ENCODE results near the gene PLK4. TPM values are rescaled to one million over a fixed set of nuclear protein-coding genes. Genes with fewer than 3 reads are reported as not detected.

The PLK4 gene
- 10 to 100 TPM; 44.7 to 52.3 TPM for total RNA-seq

- Mint-ChIP-seq H3K27ac (peak within 1 kb of the TSS; percentile 98), H3K27me3 (ENCODE audit: low read depth) (peaks cover 3% of the 10 kb centered on the region), H3K4me1 (ENCODE audit: low read depth) (peaks cover 18% of the 10 kb centered on the region), H3K4me3 (peak within 1 kb of the TSS; percentile 98), H3K36me3 (ENCODE audit: low read depth) (peaks cover 30% of the 10 kb centered on the region), H3K9me3 (no peaks in the 10 kb centered on the region)
- CTCF ChIA-PET: interaction anchor here (1.1 kb wide), 1 partner anchor 85 kb away, joined by 4 read pairs; the partner anchor contains the start of gene ABHD18
- DNase-seq: peak; percentile 97
- intact Hi-C loops (cut with micrococcal nuclease): loop anchor here (1.0 to 5.0 kb wide), 8 partner anchors 84 to 1212 kb away; partner anchors contain the start of genes ABHD18, HSPA4L, LARP1B and MFSD8
Observed at GRCh38 chr4:127880763-127881562, at the start of gene PLK4. Gene PLK4, plus strand, starts transcription at chr4:127880893. Its CDS starts 242 bp downstream, at chr4:127881135.

- DNase-seq: no peak
- H3K27ac Mint-ChIP-seq: no peak overlapping the region
- H3K9me3 Mint-ChIP-seq: no peaks in the 10 kb centered on the region
- H3K36me3 Mint-ChIP-seq (ENCODE audit: low read depth): no peaks in the 10 kb centered on the region
- H3K27me3 Mint-ChIP-seq (ENCODE audit: low read depth): no peaks in the 10 kb centered on the region
- no peaks in the 10 kb centered on the region for H3K4me1 Mint-ChIP-seq (ENCODE audit: low read depth)
- no peak overlapping the region for H3K4me3 Mint-ChIP-seq
- intact Hi-C loops (cut with micrococcal nuclease): no loop called here
- CTCF ChIA-PET: no interaction called here
Observed at GRCh38 chr4:127832585-127832984, 48.1 kb upstream of the PLK4 start.

GRCh38 chr4:127843704-127844600 lies 36.7 kb upstream of the PLK4 start:
- Mint-ChIP-seq H3K27ac (no peak overlapping the region), H3K36me3 (ENCODE audit: low read depth) (peaks cover 44% of the 10 kb centered on the region), H3K4me3 (no peak overlapping the region), H3K9me3 (peaks cover 18% of the 10 kb centered on the region), H3K4me1 (ENCODE audit: low read depth) (no peaks in the 10 kb centered on the region), H3K27me3 (ENCODE audit: low read depth) (no peaks in the 10 kb centered on the region)
- DNase-seq: no peak
- intact Hi-C loops (cut with micrococcal nuclease): no loop called here
- CTCF ChIA-PET: no interaction called here

- Mint-ChIP-seq H3K4me1 (ENCODE audit: low read depth) (no peaks in the 10 kb centered on the region), H3K9me3 (peaks cover 22% of the 10 kb centered on the region), H3K27ac (no peak overlapping the region), H3K27me3 (ENCODE audit: low read depth) (no peaks in the 10 kb centered on the region), H3K36me3 (ENCODE audit: low read depth) (peaks cover 48% of the 10 kb centered on the region), H3K4me3 (no peak overlapping the region)
- no peak for DNase-seq
- intact Hi-C loops (cut with micrococcal nuclease): no loop called here
- CTCF ChIA-PET: no interaction called here
Observed at GRCh38 chr4:127844601-127845116, 36.0 kb upstream of the PLK4 start.

- no peak overlapping the region for H3K4me3 Mint-ChIP-seq
- peaks cover 34% of the 10 kb centered on the region for H3K9me3 Mint-ChIP-seq
Observed at GRCh38 chr4:127846061-127846460, 34.6 kb upstream of the PLK4 start.

GRCh38 chr4:127846765-127847164 lies 33.9 kb upstream of the PLK4 start:
- Mint-ChIP-seq H3K36me3 (ENCODE audit: low read depth) (peaks cover 63% of the 10 kb centered on the region), H3K9me3 (peaks cover 40% of the 10 kb centered on the region), H3K4me3 (no peak overlapping the region), H3K4me1 (ENCODE audit: low read depth) (no peaks in the 10 kb centered on the region), H3K27ac (no peak overlapping the region), H3K27me3 (ENCODE audit: low read depth) (no peaks in the 10 kb centered on the region)
- intact Hi-C loops (cut with micrococcal nuclease): no loop called here
- DNase-seq: no peak
- CTCF ChIA-PET: no interaction called here

More at GRCh38 chr4:127846061-127846460, 34.6 kb upstream of the PLK4 start:
- Mint-ChIP-seq H3K27ac (no peak overlapping the region), H3K4me1 (ENCODE audit: low read depth) (no peaks in the 10 kb centered on the region), H3K27me3 (ENCODE audit: low read depth) (no peaks in the 10 kb centered on the region), H3K36me3 (ENCODE audit: low read depth) (peaks cover 56% of the 10 kb centered on the region)
- no peak for DNase-seq
- CTCF ChIA-PET: no interaction called here
- intact Hi-C loops (cut with micrococcal nuclease): no loop called here

- no peak overlapping the region for H3K27ac Mint-ChIP-seq
- peaks cover 51% of the 10 kb centered on the region for H3K9me3 Mint-ChIP-seq
- CTCF ChIA-PET: no interaction called here
- no peak overlapping the region for H3K4me3 Mint-ChIP-seq
- H3K36me3 Mint-ChIP-seq (ENCODE audit: low read depth): peaks cover 61% of the 10 kb centered on the region
- no peaks in the 10 kb centered on the region for H3K27me3 Mint-ChIP-seq (ENCODE audit: low read depth)
- no peak for DNase-seq
- H3K4me1 Mint-ChIP-seq (ENCODE audit: low read depth): no peaks in the 10 kb centered on the region
- intact Hi-C loops (cut with micrococcal nuclease): no loop called here
Observed at GRCh38 chr4:127849505-127850234, 31.0 kb upstream of the PLK4 start.

- Mint-ChIP-seq H3K27ac (no peak overlapping the region), H3K4me1 (ENCODE audit: low read depth) (no peaks in the 10 kb centered on the region), H3K27me3 (ENCODE audit: low read depth) (no peaks in the 10 kb centered on the region), H3K36me3 (ENCODE audit: low read depth) (peaks cover 54% of the 10 kb centered on the region), H3K9me3 (peaks cover 49% of the 10 kb centered on the region), H3K4me3 (no peak overlapping the region)
- intact Hi-C loops (cut with micrococcal nuclease): no loop called here
- DNase-seq: no peak
- CTCF ChIA-PET: no interaction called here
Observed at GRCh38 chr4:127852661-127853060, 28.0 kb upstream of the PLK4 start.

GRCh38 chr4:127856196-127856812 lies 24.4 kb upstream of the PLK4 start:
- Mint-ChIP-seq H3K27ac (no peak overlapping the region), H3K4me3 (no peak overlapping the region), H3K36me3 (ENCODE audit: low read depth) (peaks cover 44% of the 10 kb centered on the region), H3K9me3 (peaks cover 36% of the 10 kb centered on the region), H3K27me3 (ENCODE audit: low read depth) (no peaks in the 10 kb centered on the region), H3K4me1 (ENCODE audit: low read depth) (no peaks in the 10 kb centered on the region)
- DNase-seq: no peak
- intact Hi-C loops (cut with micrococcal nuclease): no loop called here
- CTCF ChIA-PET: no interaction called here

- Mint-ChIP-seq H3K4me1 (ENCODE audit: low read depth) (no peaks in the 10 kb centered on the region), H3K27me3 (ENCODE audit: low read depth) (no peaks in the 10 kb centered on the region), H3K9me3 (peaks cover 30% of the 10 kb centered on the region), H3K27ac (no peak overlapping the region), H3K4me3 (no peak overlapping the region), H3K36me3 (ENCODE audit: low read depth) (peaks cover 38% of the 10 kb centered on the region)
- DNase-seq: no peak
- CTCF ChIA-PET: no interaction called here
- intact Hi-C loops (cut with micrococcal nuclease): no loop called here
Observed at GRCh38 chr4:127856813-127857447, 23.8 kb upstream of the PLK4 start.

GRCh38 chr4:127857641-127858040 lies 23.1 kb upstream of the PLK4 start:
- Mint-ChIP-seq H3K27me3 (ENCODE audit: low read depth) (no peaks in the 10 kb centered on the region), H3K36me3 (ENCODE audit: low read depth) (peaks cover 35% of the 10 kb centered on the region), H3K27ac (no peak overlapping the region), H3K4me1 (ENCODE audit: low read depth) (no peaks in the 10 kb centered on the region), H3K4me3 (no peak overlapping the region), H3K9me3 (peaks cover 30% of the 10 kb centered on the region)
- intact Hi-C loops (cut with micrococcal nuclease): no loop called here
- CTCF ChIA-PET: no interaction called here
- DNase-seq: no peak

All from activated naive CD4-positive, alpha-beta T cell treated with anti-CD3 and anti-CD28 coated beads for 36 hours (primary cell).